HG03521 (cell line): ENCODE measurements around the gene RNF133.

Experiments
- ATAC-seq: cut with Tn5 transposase; IDR thresholded peaks from one replicate; pipeline ENCODE4 v1.9.1; 2021; ENCODE audit warnings: mild to moderate bottlenecking, moderate library complexity; ENCODE audit not compliant: unreplicated experiment

Gene RNF133

GRCh38 chr7:122699017-122699416 lies at the start of gene RNF133:
RNF133 (minus strand) TSS chr7:122699117; CDS start chr7:122698918, 199 bp downstream.
- no peak for ATAC-seq

- ATAC-seq = no peak
Measured at GRCh38 chr7:122748195-122748594, 49.3 kb upstream of the RNF133 start.

GRCh38 chr7:122746948-122747347 lies 48.0 kb upstream of the RNF133 start:
- no peak for ATAC-seq

GRCh38 chr7:122743211-122743610 lies 44.3 kb upstream of the RNF133 start:
- ATAC-seq = no peak

GRCh38 chr7:122738947-122739346 lies 40.0 kb upstream of the RNF133 start:
- ATAC-seq = no peak

GRCh38 chr7:122736183-122736582 lies 37.3 kb upstream of the RNF133 start:
- no peak for ATAC-seq

GRCh38 chr7:122727759-122728158 lies 28.8 kb upstream of the RNF133 start:
- no peak for ATAC-seq

- no peak for ATAC-seq
Measured at GRCh38 chr7:122727354-122727753, 28.4 kb upstream of the RNF133 start.

- ATAC-seq = no peak
Measured at GRCh38 chr7:122726881-122727280, 28.0 kb upstream of the RNF133 start.

- ATAC-seq = no peak
Measured at GRCh38 chr7:122724366-122724765, 25.4 kb upstream of the RNF133 start.

GRCh38 chr7:122719010-122719578 lies 20.2 kb upstream of the RNF133 start:
- ATAC-seq = no peak

GRCh38 chr7:122717356-122718089 lies 18.6 kb upstream of the RNF133 start:
- no peak for ATAC-seq

- ATAC-seq = no peak
Measured at GRCh38 chr7:122715183-122715582, 16.3 kb upstream of the RNF133 start.

GRCh38 chr7:122710916-122711315 lies 12.0 kb upstream of the RNF133 start:
- no peak for ATAC-seq

GRCh38 chr7:122709930-122710646 lies 11.2 kb upstream of the RNF133 start:
- ATAC-seq = no peak

- ATAC-seq = no peak
Measured at GRCh38 chr7:122706836-122707235, 7.9 kb upstream of the RNF133 start.

- no peak for ATAC-seq
Measured at GRCh38 chr7:122702872-122703510, 4.1 kb upstream of the RNF133 start, which contains the start of gene RNF148. RNF148 (minus strand) TSS chr7:122702922; CDS start chr7:122702750, 172 bp downstream.

GRCh38 chr7:122695816-122696215 lies 3.1 kb downstream of the RNF133 start:
- ATAC-seq = no peak

GRCh38 chr7:122694697-122695096 lies 4.2 kb downstream of the RNF133 start:
- ATAC-seq = no peak

GRCh38 chr7:122692769-122693309 lies 6.1 kb downstream of the RNF133 start:
- ATAC-seq = no peak

GRCh38 chr7:122691569-122692235 lies 7.2 kb downstream of the RNF133 start:
- no peak for ATAC-seq
